Neural crest cell (in vitro differentiated cells): ENCODE results near the gene WDR20. TPM values are rescaled to one million over a fixed set of nuclear protein-coding genes. Genes with fewer than 3 reads are reported as not detected.

Experiments
- DNase-seq: peaks from one replicate; pipeline ENCODE4 v3.0.0; 2021; ENCODE audit warnings: low read depth, mixed read lengths, low spot score
- H3K27ac Mint-ChIP-seq: one replicate; pipeline ENCODE4 v1.8.0; 2021; ENCODE audit warnings: mild to moderate bottlenecking, mixed read lengths; ENCODE audit not compliant: unreplicated experiment
- H3K27me3 Mint-ChIP-seq: 2 replicates; pipeline ENCODE4 v1.8.0; 2021; ENCODE audit warnings: low read depth, mild to moderate bottlenecking, mixed read lengths
- H3K36me3 Mint-ChIP-seq: 2 replicates; pipeline ENCODE4 v1.8.0; 2021; ENCODE audit warnings: low read depth, mild to moderate bottlenecking, mixed read lengths
- H3K4me1 Mint-ChIP-seq: 2 replicates; pipeline ENCODE4 v1.8.0; 2021; ENCODE audit warnings: mixed read lengths
- H3K4me3 Mint-ChIP-seq: one replicate; pipeline ENCODE4 v1.8.0; 2021; ENCODE audit warnings: mild to moderate bottlenecking, mixed read lengths
- H3K9me3 Mint-ChIP-seq: 2 replicates; pipeline ENCODE4 v1.8.0; 2021; ENCODE audit warnings: mixed read lengths
- total RNA-seq: library from RNA; stranded (reverse); gene quantifications from 2 replicates; pipeline ENCODE4 v1.2.1, GENCODE V29; 2021
- TF ChIP-seq, protein P1 (sequence below): fragments of 200-600 bp; sonication (generic); conservative IDR thresholded peaks from 2 replicates; pipeline ENCODE4 v1.5.0; 2021; ENCODE audit warnings: antibody characterized with exemption, mild to moderate bottlenecking

WDR20 gene
- total RNA-seq, 1 donor from 2014 or later = 30.2 TPM

DNA sequence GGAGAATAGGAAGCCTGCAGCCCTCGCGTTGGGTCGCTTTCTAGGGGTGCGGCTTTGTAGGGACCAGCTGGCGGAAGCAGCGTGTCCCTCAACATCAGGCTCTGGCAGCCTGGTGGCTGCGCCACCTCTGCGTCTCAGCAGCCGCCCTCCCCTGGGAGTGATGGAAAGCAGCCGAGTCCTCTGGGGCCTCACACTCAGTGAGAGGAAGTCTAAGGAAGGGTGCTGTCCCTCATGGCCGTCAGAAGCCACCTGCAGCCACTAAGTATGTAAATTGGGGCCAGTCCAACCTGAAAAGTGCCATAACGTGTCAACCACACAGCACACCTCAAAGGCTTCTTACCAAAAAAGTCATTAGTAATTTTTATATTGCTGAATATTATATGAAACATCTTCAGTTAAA is 80.3 kb downstream of the WDR20 start:
- Mint-ChIP-seq H3K4me3 (no peak overlapping the region), H3K27ac (no peak overlapping the region), H3K9me3 (no peaks in the 10 kb centered on the region), H3K36me3 (peaks cover 3% of the 10 kb centered on the region), H3K4me1 (peaks cover 22% of the 10 kb centered on the region), H3K27me3 (no peaks in the 10 kb centered on the region)
- no peak for DNase-seq
- TF ChIP-seq, protein P1, sequence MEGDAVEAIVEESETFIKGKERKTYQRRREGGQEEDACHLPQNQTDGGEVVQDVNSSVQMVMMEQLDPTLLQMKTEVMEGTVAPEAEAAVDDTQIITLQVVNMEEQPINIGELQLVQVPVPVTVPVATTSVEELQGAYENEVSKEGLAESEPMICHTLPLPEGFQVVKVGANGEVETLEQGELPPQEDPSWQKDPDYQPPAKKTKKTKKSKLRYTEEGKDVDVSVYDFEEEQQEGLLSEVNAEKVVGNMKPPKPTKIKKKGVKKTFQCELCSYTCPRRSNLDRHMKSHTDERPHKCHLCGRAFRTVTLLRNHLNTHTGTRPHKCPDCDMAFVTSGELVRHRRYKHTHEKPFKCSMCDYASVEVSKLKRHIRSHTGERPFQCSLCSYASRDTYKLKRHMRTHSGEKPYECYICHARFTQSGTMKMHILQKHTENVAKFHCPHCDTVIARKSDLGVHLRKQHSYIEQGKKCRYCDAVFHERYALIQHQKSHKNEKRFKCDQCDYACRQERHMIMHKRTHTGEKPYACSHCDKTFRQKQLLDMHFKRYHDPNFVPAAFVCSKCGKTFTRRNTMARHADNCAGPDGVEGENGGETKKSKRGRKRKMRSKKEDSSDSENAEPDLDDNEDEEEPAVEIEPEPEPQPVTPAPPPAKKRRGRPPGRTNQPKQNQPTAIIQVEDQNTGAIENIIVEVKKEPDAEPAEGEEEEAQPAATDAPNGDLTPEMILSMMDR = no peak

DNA sequence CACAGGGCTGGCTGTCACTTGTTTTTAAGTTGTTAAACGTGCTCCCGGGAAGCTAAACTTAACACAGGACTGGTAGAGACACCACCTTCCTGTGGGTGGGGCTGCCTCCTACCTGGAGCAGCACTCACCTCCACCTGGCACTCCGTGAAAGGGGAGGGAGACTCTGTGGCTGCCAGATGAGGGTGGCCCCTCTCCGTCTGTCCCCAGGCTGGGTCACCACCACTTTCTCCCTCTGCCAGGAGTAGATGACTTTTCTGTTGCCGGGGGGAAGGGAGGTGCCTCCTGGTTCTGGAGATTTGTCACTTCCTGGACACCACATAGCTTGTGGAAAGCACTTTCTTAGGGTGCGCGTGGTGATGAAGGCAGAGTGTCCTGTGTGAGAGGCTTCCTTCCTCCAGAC is 81.3 kb downstream of the WDR20 start:
- TF ChIP-seq, protein P1 = no peak
- peaks cover 6% of the 10 kb centered on the region for H3K36me3 Mint-ChIP-seq
- H3K4me1 Mint-ChIP-seq = peaks cover 12% of the 10 kb centered on the region
- H3K27ac Mint-ChIP-seq = no peak overlapping the region
- H3K27me3 Mint-ChIP-seq = no peaks in the 10 kb centered on the region
- H3K9me3 Mint-ChIP-seq = no peaks in the 10 kb centered on the region
- no peak overlapping the region for H3K4me3 Mint-ChIP-seq
- no peak for DNase-seq

DNA sequence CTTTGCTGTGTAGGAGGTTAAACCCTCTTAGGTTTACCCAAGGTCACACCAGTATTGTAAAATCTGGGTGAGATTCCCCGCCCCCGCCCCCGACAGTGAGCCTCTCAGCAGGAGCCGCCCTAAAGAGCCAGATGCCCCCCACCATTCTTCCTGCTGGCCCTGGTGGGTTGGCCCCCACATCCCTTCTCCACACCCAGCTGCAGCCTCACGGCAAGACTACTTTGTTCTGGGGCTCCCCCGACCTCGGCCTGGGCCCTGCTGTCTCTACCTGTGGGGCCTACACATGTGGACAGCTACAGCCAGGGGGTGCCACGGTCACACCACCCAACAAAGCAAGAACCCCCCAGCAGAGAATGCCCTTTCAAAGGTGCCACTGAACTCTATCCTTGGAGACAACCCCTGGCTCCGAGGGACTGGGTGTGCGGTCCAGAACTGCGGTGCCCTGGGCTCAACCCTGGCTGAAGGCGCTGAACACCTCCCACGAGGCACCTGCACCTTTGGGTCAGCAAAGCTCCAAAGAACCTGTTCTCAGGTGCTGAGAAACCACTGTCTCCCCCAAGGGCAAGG is 82.4 kb downstream of the WDR20 start:
- Mint-ChIP-seq H3K4me3 (no peak overlapping the region), H3K27me3 (no peaks in the 10 kb centered on the region), H3K4me1 (peaks cover 9% of the 10 kb centered on the region), H3K9me3 (no peaks in the 10 kb centered on the region), H3K36me3 (peaks cover 6% of the 10 kb centered on the region), H3K27ac (no peak overlapping the region)
- TF ChIP-seq, protein P1 = no peak
- DNase-seq = no peak

DNA sequence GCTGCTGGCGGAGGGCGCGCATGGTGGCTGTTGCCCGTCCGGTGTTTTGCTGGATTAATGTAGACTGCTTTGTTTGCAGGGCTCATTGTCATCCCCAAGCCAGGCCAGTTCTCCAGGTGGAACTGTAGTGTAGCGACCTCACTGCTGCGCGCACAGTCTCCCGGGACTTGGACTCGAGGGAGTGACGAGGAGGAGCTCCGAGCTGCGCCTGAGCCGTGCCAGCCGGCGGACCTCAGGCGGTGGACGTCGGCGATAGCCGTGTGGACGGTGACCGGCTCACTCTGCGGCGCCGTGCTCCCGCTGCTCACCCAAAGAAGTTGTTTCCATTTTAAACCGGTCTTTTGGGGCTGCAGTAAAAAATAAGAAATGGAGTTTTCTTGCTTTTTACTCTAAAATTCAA is 83.1 kb downstream of the WDR20 start:
- peaks cover 5% of the 10 kb centered on the region for H3K4me1 Mint-ChIP-seq
- no peak overlapping the region for H3K27ac Mint-ChIP-seq
- no peak overlapping the region for H3K4me3 Mint-ChIP-seq
- no peaks in the 10 kb centered on the region for H3K9me3 Mint-ChIP-seq
- peaks cover 6% of the 10 kb centered on the region for H3K36me3 Mint-ChIP-seq
- no peaks in the 10 kb centered on the region for H3K27me3 Mint-ChIP-seq
- DNase-seq = no peak
- TF ChIP-seq, protein P1 = no peak

DNA sequence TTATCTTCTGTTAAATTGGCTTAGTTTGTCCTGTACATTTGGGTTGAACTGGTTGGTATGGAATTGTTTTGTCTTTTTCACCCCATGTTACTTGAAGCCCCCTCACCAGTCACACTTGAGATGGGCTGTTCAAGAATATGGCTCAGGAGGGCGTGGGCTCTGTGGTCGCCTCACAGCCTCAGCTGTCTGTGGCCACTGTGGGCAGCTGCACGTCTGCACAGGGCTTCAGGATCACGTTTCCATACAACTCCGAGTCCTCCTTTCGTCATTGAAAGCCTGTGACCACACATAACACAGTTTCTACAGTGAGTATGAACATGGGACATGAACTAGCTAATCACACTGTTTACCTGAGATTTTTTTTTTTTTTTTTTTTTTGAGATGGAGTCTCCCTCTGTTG is 84.0 kb downstream of the WDR20 start:
- TF ChIP-seq, protein P1 = no peak
- no peak for DNase-seq
- no peak overlapping the region for H3K4me3 Mint-ChIP-seq
- peaks cover 6% of the 10 kb centered on the region for H3K36me3 Mint-ChIP-seq
- H3K27me3 Mint-ChIP-seq = no peaks in the 10 kb centered on the region
- no peaks in the 10 kb centered on the region for H3K9me3 Mint-ChIP-seq
- no peaks in the 10 kb centered on the region for H3K4me1 Mint-ChIP-seq
- H3K27ac Mint-ChIP-seq = no peak overlapping the region
